ENCODE measurements around the gene CXXC5. TPM values are rescaled to one million over a fixed set of nuclear protein-coding genes. Genes with fewer than 3 reads are reported as not detected.

Gene CXXC5
- total RNA-seq, 1 experiment from 2014 or later = 39.8 TPM

DNA sequence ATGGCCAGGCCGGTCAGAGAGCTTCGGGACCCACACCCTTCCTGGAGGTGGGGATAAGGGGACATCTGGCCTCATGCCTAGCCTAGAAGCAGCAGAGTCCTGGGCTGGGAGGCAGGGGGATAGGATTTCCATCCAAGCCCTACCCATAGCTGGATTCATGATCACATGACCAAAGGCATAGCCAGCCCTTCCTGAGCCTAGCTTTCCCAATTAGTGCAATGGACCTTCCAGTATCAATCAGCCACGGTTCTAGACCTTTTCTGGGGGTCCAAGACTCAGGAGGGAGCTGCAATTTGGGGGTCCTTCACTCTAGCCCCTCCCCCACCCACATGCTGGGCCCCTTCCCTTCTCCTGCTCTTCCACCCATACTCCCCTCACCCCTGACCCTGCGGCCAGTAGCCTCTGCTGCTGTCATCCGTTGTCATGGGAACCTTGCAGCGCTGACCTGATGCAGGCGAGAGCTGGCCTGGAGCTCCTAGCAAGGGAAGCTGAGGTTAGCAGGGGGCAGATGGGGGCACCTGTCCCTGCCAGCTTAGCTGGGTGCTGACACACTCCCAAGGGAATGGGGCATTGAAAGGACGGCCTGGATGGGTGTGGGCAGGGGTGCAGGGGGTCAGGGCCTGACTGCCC, 44.6 kb downstream of the CXXC5 start:
- DNase-seq (ENCODE audit: low read depth) = no peak

DNA sequence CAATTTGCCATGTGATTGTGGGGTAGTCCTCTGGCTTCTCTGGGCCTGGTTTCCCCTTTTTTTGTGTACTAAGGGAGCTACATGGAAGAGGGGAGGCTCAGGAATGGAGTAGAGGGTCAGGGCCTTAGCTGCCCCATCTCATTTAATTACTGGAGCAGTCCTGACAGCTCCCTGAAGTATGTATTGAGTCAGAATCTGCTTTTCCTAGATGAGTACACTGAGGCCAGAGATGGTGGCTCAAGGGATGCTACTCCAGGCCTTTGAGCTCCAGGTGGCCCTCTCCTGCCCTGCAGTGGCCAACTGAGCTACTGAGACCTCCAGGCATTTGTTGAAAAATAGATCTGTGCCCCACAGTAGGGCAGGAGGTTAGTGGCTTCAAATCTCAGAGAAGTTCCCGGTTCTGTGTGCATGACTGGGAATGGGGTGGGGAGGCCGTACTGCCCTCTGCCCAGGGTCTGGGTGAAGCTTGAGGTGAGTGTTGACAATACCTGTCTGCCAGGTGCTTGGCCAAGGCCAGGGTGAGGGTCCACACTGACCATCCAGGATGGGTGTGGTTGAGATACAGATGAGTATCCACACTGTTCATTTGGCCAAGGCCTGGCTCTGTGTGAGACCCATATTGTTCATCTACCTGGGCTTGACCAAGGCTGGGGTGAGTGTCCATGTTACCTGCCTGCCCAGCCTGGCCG, 45.7 kb downstream of the CXXC5 start:
- no peak for DNase-seq (ENCODE audit: low read depth)

DNA sequence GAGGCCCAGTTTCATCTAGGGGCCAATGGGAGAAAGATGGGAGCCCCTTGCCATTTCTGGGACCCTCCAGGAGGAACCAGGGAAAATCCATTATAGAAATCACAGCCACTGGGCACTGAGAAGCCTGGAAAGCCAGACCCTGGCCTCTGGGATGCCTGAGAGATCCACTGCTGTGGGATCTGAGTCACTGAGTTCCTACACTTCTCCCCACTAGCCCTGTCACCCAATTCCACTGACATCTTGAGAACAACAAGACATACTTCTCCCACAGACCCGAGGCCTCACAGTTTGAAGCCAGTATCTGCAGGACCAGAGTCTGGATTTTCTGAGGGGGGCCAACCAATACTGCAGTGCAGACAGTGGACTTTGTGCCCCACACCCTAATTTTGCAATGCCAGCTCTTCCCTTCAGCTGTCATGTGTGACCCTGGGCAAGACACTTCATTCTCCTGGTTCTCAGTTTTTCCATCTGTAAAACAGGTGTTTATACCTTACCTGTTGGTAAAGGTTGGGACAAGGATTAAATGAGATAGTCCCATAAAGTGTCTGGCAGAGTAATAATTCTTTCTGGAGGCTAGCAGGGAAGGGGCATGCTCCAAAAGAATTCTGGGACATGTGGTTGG, 46.5 kb downstream of the CXXC5 start:
- DNase-seq (ENCODE audit: low read depth) = no peak

DNA sequence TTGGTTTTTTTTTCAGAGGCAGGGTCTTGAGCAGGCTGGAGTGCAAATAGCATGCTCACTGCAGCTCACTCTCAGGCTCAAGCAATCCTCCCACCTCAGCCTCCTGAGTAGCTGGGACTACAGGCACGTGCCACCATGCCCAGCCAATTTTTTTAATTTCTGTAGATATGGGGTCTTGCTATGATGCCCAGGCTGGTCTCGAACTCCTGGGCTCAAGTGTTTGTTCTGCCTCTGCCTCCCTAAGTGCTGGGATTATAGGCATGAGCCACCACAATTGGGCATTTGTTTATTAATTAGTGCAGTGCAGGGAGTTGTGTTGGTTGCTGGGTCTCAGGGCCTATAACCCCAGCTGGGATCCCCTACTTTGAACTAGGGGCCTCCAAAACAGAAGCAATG, 47.0 kb downstream of the CXXC5 start:
- no peak for DNase-seq (ENCODE audit: low read depth)

DNA sequence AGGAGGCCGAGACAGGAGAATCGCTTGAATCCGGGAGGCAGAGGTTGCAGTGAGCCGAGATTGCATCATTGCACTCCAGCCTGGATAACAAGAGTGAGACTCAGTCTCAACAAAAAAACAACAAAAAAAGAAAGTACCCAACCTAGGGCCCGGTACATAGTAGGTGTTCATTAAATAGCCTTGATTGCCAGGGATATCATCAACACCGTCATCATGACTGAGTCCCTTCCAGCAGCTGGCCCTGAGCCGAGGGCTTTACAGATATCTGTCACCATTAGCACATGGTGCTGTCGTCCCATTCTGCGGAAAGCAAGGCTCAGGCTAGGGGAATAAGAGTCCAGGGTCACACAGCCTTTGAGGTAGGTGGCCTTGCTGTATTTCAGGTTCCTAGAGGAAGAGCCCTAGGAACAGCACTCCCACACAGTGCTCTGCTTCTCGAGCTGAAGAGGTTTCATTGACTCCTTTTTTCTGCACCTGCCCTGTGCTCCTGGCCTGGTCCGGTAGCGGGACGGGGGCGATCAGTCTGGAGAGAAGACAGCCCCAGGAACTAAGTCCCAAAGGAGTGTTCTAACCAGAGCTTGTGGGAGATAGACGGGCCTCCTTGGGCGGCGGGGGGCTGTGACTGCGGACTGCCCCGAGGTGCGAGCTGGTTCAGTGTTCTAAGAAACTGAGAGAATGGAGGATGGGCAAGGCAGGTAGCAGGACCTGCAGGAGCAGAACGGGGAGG, 48.2 kb downstream of the CXXC5 start:
- DNase-seq (ENCODE audit: low read depth) = no peak

DNA sequence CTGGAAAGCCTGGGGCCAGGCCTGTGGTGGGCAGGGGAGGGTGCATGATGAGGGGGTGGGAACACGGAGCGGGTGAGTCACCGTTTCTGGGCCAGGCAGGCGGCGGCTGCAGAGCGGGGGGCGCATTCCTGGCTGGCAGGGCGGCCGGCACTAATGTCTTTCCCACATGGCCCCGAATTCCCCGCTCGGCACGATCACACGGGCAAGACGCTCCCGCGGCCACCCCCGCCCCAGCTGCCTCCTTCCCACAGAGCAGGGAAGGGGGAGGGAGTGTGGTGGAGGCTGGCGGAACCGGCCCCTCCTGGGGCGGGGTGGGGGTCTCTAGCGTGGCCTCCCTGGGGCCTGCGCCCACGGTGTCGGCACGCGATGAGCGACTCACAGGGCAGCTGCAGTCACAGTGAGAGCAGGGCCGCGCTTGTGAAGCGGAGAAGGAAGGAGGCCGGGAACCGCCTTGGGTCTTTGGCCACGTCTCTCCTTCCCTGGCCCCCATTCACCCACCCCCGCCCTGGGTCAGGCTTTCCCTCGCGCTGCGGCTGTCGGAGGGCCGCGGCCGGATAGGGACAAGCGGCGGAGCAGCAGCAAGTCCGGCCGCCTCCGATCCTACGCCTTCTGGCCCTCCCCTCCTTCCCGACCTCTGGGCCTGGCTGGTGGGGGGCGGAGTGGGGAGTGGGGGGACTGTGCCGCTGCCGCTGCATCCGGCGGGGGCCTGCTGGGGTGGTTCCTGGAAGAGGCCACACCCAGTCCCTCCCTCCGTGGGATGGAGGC, 48.9 kb downstream of the CXXC5 start:
- DNase-seq (ENCODE audit: low read depth) = peak; percentile 89

DNA sequence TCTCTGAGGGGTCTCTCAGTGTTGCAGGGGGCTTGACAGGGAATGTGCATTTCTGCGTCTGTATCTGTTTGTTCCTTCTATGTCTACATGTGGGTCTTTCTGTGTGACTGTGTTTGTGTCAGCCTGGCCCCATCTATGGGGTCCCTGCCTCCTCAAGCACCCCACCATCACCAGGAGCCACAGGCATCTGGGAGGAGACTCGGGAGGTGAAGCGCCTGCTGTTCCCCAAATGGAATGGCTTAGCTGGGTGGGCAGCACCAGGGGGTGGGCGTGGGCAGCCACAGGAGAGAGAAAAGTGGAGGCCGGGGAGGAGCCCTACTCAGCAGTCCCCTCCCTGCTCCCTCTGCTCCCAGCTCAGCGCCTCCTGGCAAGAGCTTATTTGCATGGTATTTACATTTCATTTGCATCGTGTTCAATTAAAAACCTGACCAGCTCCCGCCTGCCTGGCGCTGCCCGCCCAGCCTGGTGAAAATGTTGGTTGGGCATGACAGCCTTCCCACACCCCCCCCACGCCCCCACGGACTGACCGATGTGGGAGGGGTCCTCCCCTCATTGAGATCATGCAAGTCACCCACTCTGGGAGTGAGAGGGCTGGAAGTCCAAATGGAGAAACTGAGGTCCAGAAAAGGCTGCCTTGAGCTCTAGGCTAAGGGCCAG, 50.5 kb downstream of the CXXC5 start:
- DNase-seq (ENCODE audit: low read depth) = peak; percentile 69

DNA sequence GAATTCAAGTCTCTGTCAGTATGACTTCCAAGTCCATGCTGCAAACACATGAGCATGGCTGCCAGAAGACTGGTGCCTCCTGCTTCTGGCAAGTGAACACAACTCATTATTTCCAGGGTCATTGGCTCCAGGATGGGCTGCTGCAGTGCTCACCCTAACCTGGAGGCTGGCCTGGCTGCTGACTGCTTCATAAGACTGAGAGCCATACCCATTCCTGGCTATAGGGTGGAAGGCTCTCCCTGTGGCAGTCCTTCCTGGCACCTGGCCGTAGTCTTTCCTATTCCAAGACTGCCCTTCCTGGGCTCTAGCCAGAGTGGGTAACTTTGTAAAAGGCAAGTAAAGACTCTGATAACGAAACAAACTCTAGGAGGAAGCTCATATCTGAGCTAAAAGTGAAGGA, 51.2 kb downstream of the CXXC5 start:
- DNase-seq (ENCODE audit: low read depth) = no peak

DNA sequence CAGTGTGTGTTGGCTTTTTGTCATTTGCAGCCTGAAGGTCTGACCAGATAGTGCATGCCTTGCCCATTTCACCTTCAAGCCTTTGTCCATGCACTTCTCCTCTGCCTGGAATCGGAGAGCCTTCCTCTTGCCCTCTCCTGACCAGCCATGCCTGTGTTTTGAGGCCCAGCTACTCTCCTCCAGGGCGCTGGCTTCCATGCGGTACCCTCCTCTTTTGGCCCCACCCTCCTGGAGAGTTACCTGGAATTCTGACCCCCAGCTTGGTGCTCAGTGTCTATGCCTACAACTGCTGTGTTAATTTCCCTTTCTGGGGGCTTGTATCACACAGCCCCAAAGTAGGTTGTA, 52.5 kb downstream of the CXXC5 start:
- no peak for DNase-seq (ENCODE audit: low read depth)

DNA sequence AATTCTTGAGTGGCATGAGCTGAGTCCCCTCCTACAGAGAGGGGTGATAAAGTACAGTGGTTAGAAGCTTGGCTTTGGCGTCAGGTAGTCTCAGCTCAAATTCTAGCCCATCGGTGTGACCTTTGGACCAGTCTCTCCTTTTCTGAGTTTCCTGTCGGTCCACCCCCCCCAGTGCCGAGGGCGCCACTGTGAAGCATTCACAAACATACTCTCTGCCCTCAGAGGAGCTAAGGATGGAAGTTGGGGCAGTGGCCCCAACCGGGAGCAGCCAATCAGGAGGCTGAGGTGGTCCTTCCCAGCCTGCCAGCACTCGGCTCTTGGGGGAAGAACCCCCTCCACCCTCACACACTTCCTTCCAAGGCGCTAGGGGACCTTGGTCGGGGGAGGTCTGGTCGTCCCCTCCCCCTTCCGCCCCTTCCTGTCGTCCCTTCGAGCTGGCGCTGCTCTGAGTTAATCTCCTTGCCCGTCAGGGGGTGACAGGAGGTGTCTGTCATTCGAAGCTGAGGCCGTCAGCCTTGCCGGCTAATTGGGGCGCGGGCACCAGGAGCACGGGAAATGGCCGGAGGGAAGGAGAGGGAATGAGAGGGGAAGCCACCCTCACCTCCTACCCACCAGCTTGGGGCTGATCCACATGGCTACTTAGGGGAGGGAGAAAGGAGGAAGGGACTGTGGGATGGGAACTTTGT, 53.0 kb downstream of the CXXC5 start:
- DNase-seq (ENCODE audit: low read depth) = no peak

DNA sequence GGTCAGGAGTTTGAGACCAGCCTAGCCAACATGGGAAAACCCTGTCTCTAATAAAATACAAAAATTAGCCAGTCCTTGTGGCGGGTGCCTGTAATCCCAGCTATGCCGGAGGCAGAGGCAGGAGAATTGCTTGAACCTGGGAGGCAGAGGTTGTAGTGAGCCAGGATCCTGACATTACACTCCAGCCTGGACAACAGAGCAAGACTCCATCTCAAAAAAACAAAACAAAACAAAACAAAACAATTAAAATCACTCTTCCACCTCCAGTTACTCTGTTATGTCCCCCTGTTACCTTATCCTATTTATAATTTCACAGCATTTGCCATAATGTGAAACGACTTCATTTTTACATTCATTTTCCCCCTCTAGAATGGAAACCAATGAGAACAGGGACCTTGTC, 54.4 kb downstream of the CXXC5 start:
- DNase-seq (ENCODE audit: low read depth) = no peak

DNA sequence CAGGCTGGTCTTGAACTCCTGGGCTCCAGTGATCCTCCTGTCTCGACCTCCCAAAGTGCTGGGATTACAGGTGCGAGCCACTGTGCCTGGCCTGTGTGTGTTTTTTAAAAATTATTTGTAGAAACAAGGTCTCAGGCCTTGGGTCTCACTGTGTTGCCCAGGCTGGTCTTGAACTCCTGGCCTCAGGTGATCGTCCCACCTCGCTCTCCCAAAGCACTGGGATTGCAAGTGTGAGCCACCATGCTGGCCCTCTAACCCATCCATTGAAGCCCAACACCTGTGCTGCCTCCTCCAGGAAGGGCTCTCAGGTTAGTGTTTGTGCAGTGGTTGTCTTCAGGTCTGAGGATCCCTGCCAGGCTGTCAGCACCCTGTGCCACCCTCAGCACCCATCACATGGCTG, 56.6 kb downstream of the CXXC5 start:
- DNase-seq (ENCODE audit: low read depth) = no peak

DNA sequence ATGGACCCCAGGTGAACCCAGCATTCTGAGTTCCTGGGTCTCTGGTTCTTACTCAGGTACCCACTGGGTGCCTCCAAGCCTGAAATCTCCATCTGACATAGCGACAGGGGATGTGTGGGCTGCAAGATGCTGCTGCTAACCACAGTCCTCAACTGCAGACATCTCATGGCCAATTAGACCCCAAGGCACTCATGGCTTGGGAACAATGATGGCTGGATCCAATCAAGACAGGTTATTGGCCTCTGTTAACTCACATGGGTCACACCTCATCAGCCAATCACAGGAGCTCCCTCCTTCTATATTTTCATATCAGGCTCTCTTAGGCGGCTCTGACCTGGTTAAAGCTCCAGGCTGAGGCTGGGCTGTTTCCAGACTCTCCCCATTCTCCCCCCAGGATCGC, 57.0 kb downstream of the CXXC5 start:
- DNase-seq (ENCODE audit: low read depth) = no peak

DNA sequence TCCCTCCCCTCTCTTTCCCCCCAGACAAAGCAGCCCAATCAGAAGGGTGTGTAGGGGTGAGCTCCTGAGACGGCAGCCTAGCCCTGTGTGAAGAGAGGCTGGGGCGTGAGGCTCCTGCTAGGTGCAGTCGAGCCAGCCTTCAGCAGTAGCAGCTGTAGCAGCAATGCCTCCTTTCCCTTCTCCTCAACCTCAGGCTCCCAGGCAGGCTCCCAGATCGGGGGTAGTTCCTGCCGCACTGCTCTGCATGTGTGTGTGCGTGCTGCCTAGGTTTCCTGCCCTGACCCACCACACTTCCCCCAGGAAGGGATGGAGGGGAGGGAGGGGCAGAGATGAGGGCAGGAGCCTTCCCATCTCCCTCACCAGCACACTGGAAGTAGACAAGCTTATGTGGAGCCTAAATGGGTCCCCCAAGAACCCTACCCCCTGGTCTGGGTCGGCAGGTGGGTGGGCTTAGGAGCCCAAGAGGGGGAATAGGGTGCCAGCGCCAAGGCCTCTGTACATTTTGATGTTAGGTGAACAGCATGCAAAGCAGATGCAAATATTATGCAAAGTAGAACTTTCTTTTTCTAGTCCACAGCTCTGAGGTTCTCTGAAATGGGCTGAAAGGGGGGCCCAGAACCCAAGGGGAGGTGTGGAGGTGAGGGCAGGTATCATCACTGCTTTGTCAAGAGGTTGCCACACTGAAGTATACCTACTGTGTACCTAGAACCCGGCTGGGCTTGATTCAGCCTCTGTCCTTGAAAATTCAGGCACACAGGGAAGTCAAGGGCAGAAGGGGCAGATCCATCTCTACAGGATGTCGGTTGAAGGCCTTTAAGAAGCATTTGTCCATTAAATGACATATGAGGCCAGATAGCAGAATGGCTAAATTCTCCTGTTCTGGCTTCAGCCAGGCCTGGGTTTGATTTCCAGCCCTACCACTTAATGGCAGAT, 57.8 kb downstream of the CXXC5 start:
- DNase-seq (ENCODE audit: low read depth) = no peak

DNA sequence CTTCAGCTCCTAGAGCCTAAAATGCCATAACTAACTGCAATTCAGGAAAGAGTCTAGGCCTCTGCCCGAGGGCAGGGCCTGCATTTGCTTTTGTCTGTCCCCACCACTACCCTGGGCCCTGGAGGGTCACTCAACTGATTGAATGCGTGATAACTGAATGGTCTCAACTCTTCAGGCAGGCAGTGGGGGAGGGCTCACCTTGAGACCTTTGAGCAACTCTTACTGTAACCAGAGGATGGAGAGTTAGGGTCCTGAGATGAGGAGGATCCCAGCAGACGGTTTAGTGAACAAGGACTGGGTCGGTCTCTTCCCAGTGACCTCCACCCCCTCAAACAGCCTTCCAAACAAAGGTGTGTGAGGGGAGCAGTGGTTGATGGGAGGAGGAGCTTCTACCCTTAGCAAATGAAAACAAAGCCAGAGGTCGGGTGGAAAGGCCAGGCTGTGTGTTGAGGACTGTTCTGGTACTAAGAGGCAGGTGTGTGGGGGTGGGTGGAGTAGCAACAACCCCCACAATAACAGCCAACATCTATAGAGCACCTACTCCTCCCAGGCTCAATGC, 59.4 kb downstream of the CXXC5 start:
- no peak for DNase-seq (ENCODE audit: low read depth)

DNA sequence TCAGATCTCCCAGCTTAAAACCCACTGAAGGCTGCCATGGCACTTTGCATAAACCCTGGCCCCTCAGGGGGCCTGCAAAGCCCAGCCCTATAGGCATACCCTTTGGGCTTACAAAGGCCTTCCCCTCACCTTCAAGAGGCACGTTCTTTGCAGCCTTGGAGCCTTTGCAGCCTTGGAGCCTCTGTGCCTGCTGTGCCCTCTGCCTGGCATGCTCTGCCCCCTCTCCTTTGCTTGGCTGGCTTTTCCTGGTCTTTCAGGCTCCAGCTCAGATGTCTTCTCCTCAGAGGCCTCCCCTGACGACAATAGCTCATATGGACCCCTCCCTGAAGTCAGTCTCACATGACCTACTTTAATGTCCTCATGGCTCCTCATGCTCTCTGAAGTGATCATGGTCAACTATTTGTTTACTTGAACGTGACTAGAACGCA, 60.3 kb downstream of the CXXC5 start:
- DNase-seq (ENCODE audit: low read depth) = no peak

DNA sequence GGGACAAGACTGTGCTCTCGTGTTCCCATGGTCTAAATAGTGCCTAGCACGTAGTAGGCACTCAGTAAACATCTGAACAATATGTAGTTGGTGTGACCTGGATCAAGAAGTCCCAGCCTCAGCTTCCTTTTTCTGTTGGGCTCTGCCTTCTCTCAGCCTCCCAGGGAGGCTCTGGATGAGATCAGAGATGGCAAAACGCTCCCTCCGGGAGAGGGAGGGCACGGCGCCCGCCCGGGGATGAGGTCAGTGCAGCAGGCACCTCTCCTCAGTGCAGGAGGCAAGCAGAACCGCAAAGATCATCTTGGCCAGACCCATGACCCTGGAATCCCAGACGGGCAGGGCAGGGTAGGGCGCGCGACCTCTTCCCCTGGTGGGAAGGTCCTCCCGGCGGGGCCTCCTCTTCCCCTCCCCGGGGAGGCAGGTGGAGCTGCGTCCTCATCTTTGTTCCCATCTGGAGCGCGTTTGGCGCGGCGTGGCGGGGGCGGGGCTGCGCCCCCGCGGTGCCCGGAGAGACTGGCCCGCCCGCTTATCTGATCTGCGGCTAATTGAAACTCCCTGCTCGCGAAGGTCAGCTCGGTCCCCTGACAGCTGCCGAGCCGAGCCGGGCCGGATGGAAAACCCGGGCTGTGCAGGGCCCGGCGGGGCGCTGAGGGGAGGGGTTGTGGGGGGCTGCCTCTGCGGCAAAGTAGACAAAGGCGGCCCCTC, 60.9 kb downstream of the CXXC5 start:
- DNase-seq (ENCODE audit: low read depth) = peak; percentile 78

DNA sequence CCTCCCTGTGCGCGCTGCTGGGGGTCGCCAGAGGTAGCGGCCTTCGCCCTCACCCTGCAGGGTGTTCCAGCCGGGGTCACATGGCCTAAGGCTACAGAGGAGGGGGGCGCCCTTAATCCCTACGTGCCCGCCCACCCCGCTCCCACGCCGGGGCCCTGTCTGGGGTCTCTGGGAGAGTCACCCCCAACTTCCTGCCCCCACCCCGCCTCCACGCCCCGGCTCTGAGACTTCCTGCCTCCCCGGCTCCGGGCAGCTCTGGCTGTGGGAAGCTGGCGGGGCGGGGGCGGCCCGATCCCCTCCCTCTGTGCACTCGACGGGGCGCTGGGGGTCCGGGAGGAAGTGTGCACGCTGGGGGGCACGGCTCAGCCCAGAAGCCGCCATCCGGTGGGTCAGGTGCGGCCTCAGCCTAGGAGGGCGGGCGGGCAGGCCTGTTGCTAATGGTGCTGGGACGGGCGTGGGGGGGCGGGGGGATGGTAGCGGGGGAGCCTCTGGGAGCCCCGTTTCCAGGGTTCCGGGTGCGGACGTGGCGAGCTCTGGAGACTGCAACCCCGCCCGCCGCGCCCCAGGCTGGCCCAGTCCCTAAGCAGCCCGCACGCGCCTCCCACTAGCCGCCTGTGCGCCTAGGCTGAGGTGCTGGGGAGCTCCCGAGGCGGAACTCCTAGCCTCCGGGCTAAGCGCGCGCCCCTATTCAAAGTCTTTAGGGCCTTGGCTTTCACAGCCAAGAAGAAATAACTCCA, 61.6 kb downstream of the CXXC5 start:
- DNase-seq (ENCODE audit: low read depth) = no peak

All from RPMI7951 (cell line).